D721Med (cell line): ENCODE measurements around the gene OR4X2.

Source experiments
- DNase-seq: peaks from one replicate; pipeline ENCODE4 v3.0.0; 2011; ENCODE audit warnings: low spot score; ENCODE audit not compliant: insufficient read length
- FAIRE-seq: peaks from 2 replicates; lab custom pipeline; 2011; peaks lifted over from hg19 to GRCh38; lab: Jason Lieb, UNC
- TF ChIP-seq, protein P1 (sequence below): IDR thresholded peaks from 2 replicates; pipeline ENCODE4 v1.5.1; 2012; ENCODE audit warnings: mild to moderate bottlenecking, control low read depth; ENCODE audit not compliant: insufficient read depth; ENCODE audit errors: missing control alignments

Gene OR4X2

DNA sequence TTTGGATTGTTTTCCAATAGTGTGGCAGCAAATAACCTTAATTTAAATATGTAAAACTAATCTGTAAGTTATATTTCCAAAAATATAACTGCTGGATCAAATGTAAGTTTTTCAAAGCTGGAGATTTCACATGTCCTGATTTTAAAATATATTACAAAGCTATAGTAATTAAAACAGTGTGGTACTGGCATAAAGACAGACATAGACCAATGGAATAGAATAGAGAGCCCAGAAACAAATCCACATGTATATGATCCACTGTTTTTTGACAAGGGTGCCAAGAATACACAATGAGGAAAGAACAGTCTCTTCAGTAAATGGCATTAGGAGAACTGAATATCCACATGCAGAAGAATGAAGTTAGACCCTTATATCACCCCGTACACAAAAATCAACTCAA, 4.0 kb downstream of the OR4X2 start:
- FAIRE-seq (no peak), DNase-seq (no peak)
- TF ChIP-seq, protein P1, sequence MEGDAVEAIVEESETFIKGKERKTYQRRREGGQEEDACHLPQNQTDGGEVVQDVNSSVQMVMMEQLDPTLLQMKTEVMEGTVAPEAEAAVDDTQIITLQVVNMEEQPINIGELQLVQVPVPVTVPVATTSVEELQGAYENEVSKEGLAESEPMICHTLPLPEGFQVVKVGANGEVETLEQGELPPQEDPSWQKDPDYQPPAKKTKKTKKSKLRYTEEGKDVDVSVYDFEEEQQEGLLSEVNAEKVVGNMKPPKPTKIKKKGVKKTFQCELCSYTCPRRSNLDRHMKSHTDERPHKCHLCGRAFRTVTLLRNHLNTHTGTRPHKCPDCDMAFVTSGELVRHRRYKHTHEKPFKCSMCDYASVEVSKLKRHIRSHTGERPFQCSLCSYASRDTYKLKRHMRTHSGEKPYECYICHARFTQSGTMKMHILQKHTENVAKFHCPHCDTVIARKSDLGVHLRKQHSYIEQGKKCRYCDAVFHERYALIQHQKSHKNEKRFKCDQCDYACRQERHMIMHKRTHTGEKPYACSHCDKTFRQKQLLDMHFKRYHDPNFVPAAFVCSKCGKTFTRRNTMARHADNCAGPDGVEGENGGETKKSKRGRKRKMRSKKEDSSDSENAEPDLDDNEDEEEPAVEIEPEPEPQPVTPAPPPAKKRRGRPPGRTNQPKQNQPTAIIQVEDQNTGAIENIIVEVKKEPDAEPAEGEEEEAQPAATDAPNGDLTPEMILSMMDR = no peak

DNA sequence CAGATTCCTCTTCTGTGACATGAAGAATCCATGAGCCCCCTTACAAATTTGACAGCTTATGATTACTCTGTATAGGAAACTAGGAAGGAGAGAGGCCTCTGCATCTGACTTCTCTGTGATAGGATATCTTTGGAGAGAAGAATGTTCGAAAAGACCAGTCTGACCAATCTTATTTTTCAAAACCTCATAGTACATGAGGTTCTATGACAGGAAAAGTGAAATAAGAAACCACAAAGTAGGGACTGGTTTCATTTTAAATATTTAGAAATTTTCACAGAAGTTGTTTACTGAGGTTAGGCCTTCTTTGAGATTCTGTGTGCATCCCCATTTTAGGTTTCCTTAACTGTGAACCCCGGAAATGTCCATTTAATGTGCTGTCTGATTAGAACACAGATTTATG, 16.7 kb downstream of the OR4X2 start:
- FAIRE-seq = no peak
- DNase-seq = no peak
- TF ChIP-seq, protein P1 = no peak

DNA sequence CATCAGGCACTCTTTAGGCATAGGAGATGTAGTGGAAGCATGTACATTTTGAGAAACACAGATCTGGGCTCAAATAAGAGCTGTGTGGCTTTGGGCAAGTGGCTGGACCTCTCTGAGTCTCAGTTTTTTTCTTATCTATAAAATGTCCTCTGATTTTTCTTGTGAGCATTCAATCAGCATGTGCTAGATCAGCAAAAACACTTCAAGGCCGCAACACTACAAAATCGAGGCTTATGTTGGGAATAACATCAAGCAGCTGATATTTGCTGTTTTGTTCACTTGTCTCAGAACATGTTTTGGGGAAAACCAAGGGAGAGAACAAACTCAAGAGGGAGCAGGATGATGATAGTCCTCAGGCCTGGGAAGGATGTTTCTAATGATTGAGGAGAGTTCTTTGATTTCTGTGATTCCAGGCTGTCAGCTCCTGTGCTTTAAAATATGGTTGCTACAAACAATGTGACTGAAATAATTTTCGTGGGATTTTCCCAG, 18.6 kb downstream of the OR4X2 start, which contains the start of gene OR4X1:
OR4X1 (plus strand) TSS at position 439 of the 489 bp plus-strand sequence; CDS start at position 439, 0 bp downstream.
- no peak for FAIRE-seq
- no peak for DNase-seq
- TF ChIP-seq, protein P1 = no peak

DNA sequence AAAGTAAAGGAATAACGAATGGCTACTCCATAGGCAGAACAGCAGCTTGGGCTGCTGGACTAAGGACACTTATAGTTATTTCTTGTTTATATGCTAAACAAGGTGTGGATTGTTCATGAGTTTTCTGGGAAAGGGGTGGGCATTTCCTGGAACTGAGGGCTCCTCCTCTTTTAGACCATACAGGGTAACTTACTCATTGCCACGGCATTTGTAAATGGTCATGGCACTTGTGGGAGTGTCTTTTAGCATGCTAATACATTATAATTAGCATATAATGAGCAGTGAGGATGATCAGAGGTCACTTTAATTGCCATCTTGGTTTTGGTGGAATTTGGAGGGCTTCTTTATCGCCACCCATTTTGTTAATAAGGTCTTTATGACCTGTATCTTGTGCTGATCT, 25.7 kb downstream of the OR4X2 start:
- TF ChIP-seq, protein P1 = no peak
- FAIRE-seq (no peak), DNase-seq (no peak)

DNA sequence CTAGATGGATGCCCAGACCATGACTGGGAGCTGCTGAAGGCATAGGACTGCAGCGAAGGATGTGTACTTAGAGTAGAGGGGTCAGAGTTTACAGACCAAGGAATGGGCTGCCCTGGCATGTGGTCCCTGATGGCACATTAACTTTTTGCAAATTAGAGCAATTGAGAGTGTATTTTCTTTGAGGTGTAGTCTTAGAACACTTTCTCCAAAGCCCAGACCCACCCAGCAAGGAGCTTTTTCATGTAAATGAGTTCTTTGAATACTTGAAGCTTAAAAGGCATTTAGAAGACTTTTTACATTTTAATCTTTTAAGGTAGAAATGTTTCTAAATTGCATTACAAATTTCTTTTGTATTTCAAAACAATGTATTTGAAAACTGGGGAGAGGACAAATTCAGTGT, 27.7 kb downstream of the OR4X2 start:
- no peak for FAIRE-seq
- TF ChIP-seq, protein P1 = no peak
- no peak for DNase-seq
